Ovary (tissue), 3 donors: ENCODE measurements around the gene FRYL.

ENCODE experiments used
- POLR2A ChIP-seq: fragments of 450-650 bp; IDR thresholded peaks from one replicate; pipeline ENCODE4 v1.6.1; 2017; ENCODE audit warnings: antibody characterized with exemption, mild to moderate bottlenecking, moderate library complexity
- TF ChIP-seq, protein P1 (sequence below), 3 donors: fragments of 450-650 bp in 2 of 3; fragments of 200-600 bp in 1 of 3; IDR thresholded peaks; one replicate each; pipeline versions ENCODE4 v1.5.1 to v1.8.0; 2016 to 2022; ENCODE audit warnings: antibody characterized with exemption in 3 of 3, mild to moderate bottlenecking in 1 of 3
- donor health status: DM: no; HTN: no; CAD: no.

DNA sequence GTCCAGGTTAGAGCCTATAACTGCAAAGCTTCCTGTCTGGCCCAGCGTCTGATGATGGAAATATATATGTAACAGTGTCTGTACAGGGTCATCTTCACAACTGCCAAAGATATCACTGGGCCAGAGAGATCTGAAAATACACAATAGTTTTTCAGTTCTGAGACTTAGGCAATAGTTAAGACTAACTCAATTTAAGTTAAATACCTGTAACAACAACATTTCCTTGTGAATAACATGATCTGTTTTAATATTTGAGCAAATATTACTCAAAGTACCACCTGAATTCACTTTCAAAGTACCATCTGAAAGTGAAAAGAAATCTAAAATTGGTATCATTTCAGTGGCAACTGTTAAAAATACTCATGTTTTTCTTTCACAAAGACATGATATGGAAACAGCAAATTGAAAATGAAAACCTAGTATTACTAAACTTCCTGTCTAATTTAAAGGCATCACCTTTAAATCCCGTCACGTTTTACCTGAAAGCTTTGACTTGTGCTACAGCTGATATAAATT is 280.5 kb downstream of the FRYL start:
- no peak for TF ChIP-seq POLR2A
- TF ChIP-seq, protein P1, sequence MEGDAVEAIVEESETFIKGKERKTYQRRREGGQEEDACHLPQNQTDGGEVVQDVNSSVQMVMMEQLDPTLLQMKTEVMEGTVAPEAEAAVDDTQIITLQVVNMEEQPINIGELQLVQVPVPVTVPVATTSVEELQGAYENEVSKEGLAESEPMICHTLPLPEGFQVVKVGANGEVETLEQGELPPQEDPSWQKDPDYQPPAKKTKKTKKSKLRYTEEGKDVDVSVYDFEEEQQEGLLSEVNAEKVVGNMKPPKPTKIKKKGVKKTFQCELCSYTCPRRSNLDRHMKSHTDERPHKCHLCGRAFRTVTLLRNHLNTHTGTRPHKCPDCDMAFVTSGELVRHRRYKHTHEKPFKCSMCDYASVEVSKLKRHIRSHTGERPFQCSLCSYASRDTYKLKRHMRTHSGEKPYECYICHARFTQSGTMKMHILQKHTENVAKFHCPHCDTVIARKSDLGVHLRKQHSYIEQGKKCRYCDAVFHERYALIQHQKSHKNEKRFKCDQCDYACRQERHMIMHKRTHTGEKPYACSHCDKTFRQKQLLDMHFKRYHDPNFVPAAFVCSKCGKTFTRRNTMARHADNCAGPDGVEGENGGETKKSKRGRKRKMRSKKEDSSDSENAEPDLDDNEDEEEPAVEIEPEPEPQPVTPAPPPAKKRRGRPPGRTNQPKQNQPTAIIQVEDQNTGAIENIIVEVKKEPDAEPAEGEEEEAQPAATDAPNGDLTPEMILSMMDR (IDR thresholded peaks at IDR 0.05) = no peak
